Right ventricle myocardium inferior (tissue), 1 donor: ENCODE measurements around the gene TBX2. TPM values are rescaled to one million over a fixed set of nuclear protein-coding genes. Genes with fewer than 3 reads are reported as not detected.
"Not testable (repeated sequence)": the region's sequence is repeated elsewhere in the genome, so short reads cannot be mapped to it uniquely, and the experiment has no call there.

Experiments used
- ATAC-seq: fragments of 200-7000 bp; cut with Tn5 transposase; one replicate; pipeline ENCODE4 v1.9.1; 2020; ENCODE audit warnings: mild to moderate bottlenecking, moderate library complexity
- DNase-seq: peaks from one replicate; pipeline ENCODE4 v3.0.0; 2021; ENCODE audit errors: missing footprints
- intact Hi-C: fragments of 100-400 bp; cut with DNase I; formaldehyde crosslinking; loops from one replicate; pipeline ENCODE4 v1.11.0; 2022
- long read RNA-seq: library from polyadenylated mRNA; unstranded; transcript quantifications from one replicate; pipeline ENCODE4 v2.0.0, GENCODE V29; 2021
- total RNA-seq: library from RNA; stranded (reverse); fragmentation: NEBNext Ultra II Directional; extraction: Animal tissue kit (Norgen Biotek cat#: 25700); gene quantifications from one replicate; pipeline ENCODE4 v1.2.1, GENCODE V29; 2021
- donor health status: DM: no; HTN: yes; CAD: no; lungs with severe emphysema.

TBX2 gene
- total RNA-seq = 12.1 TPM
- long read RNA-seq, transcript TBX2-201 (7 exons, 3,339 nt) = major isoform, 7 of 13 reads
- long read RNA-seq, partial matches to known transcripts = 5 of 13 reads
- long read RNA-seq, other reads (novel, unspliced or antisense) = 1 of 13 reads

DNA sequence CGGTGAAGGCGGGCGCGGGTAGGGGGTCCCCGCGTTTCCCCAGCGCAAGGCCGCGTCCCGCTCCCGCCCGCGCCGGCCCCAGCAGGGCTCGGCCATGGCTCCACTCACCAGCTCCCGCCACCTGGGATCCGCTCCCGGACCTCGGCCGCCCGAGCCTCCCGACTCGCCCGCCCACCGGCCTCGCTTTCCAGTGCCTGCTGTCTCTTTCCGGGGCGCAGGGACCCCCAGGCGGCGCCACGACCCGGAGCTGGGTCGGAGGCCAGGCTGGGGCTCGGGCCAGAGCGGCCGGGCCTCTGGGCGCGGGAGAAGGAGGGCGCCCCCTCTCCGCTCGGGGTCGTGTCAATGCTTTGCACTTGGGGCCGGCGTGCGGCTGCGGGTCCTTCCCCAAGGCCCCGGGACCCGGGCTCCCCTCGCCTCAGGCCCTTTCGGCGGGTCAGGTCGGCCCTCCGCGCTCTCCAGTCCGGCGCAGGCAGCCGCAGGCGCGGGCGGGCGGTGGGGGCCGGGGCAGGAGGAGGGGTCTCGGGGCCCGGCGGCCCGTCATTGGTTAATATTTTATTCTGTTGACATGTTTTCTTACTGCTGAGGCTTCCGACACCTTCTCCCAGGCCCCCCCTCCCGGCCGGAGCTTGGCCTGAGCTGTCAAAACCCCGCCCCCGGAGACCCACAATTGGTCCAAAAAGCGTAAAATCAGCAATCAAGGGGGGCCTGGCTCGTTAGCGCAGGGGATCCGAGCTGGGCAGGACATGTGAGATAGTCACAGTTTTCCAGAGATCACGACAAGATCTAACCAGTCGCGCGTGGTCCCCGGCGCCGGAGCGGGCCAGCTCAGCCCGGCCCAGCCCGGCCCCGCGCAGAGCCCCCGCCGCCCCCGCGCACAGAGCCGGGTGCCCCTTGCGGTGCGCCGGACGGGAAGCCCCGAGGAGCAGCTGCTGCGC, at the start of gene TBX2:
TSS of gene TBX2 (plus strand) at position 713 of the 935 bp plus-strand sequence. CDS start 334 bp downstream, outside the sequence.
- intact Hi-C loops = loop anchor here (10.0 kb wide), 1 partner anchor 145 kb away; no protein-coding TSS in a partner anchor
- ATAC-seq = peak; percentile 79
- peak; percentile 92 for DNase-seq

DNA sequence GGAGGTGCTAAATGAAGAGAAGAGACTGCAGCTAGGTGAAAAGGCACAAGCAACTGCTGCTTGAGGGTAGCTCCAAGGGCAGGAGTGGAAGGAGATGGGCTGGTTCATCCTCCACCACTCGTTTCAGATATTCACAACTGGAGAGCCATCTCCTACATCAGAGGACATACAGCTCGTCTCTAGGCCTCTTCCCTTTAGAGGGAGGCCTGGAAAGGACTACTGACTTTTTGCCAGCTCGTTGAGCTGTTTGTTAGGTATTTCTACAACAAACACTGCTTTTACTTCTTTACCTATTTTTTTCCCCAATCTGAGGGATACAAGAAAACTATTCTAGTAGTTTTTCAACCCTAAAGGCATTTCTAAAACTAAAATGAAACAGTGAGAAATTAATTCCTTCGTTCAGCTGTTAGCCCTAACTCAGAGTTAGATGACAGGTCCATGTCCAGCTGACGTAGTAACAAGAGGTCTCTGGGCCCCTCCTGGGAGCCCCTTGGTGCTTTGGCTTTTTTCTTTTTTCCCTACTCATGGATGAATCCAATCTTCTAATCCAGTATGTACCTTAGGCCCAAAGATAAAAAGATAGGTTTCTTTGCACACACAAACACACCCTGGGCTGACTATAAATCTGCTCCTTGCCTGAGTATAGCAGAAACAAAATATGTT, 47.8 kb upstream of the TBX2 start:
- ATAC-seq (no peak), DNase-seq (no peak)
- intact Hi-C loops = no loop called here

DNA sequence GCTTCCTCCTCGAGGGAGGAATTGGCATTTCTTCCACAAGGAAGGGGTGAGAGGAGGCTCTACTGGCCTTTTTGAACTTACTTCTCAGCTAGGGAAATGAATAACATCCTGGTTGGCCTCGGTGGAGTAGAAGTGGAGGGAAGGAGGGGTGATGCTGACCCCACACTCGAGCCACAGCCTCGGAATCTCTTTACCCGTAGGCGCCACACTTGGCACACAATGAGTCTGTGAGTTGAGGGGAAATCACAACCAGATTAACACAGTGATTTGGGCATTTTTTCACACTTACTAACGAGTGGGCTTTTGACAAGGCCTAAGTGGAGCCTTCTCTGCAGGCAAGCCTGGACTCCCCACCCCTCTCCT, 47.3 kb upstream of the TBX2 start:
- intact Hi-C loops = no loop called here
- ATAC-seq = no peak
- DNase-seq = no peak

DNA sequence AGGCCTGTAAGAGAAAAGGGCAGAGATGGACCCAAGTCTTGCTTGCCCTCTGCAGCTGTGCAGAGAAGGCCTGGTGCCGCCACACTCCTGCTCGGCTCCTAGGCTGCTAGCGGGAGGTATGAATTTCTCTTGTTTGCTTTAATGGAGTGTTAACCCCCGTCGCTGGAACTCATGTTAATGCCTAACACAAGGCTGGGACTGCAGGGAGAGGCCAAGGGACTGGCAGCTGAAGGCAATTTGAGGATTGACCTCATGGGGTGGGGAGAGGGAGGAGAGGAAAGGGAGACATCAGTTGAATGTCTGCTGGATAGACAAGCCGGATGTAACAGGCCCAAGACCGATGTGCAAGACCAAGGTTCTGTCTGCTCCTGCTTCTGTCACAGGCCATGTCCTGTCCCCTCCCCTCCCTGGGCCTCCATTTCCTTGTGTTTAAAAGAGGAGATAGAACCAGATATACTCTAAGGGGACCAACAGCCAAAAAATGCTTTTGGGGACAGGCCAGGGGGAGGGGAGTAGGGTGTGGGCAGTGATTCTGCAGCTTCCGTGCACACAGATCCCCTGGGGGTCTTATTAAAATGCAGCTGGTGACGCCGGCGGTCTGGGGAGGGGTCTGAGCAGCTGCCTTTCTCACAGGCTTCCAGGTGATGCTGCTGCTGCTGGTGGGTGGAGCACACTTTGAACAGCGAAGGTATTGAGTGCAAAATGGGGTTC, 46.7 kb upstream of the TBX2 start:
- no peak for ATAC-seq
- intact Hi-C loops = no loop called here
- no peak for DNase-seq

DNA sequence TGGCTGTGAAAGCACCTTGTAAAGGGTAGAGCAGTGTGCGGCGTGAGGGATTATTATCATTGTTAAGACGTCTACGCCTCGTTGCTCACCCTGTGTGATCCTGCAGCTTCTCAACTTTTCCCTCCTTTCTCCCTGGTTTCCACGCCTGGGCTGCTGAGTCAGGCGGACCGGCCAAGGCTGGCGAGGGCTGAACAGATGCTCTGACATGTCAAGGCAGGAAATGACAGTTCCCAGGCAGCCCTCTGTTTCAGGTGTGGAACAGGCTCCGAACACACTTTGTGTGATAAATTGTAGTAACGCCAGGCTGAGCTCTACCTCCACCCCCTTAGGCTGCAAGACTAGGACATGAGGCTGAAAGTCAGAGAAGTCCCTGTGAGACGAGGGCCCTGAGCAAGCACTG, 46.0 kb upstream of the TBX2 start:
- intact Hi-C loops = no loop called here
- ATAC-seq = no peak
- DNase-seq = no peak

DNA sequence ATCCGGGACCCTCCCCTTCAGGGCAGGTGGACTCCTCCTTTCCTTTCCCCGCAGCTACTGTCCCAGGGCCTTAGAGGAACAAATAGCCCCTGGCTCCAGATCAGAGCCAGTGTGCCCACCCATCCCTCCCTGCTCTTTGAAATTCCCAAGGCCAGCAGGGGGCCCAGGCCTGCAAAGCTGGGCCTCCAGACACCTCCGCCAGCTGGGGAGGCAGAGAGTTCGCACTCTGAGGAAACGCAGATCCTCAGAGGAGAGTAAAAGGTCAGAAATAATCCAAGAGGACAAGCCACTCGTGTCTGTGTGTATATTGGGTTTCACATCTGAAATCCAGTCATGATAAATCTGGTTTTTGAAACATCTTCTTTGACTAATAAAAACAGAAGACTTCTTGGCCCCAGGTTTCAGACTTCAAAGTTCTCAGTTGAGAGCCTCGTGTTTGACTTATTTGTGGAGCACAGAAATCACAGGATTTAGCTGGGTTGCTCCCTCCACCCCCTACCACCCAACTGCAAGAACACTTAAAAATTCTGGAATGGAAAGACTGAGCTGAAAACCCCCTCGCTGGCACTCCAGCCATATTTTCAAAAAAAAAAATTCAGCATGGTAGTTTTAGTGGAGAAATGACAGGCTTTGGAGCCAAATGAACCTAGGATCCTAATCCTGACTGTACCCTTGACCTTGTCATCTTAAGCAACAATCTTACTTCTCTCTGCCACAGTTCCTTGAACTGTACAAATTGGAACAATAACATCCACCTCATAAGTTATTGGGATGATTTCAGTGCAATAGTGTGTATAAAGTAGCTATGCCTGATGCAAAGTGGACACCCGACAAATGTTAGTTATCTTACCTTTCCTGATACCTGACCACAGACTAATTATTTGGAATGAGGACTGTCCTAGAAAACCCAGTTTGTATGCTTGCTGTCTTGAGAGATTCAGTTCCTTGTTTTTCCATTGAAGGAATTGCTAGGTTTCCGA, 44.5 kb upstream of the TBX2 start:
- ATAC-seq (no peak), DNase-seq (no peak)
- intact Hi-C loops = no loop called here

DNA sequence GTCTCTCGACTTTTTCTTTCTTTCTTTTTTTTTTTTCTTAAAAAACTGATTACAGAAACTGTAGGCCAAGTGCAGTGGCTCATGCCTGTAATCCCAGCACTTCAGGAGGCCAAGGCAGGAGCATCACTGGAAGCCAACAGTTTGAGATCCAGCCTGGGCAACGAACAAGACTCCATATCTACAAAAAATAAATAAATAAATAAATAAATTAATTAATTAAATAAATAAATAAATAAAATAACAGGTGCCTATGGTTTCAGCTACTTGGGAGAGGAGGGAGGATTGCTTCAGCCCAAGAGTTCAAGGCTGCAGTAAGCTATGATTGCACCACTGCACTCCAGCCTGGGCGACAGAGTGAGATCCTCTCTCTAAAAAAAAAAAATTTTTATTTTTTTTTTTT, 42.6 kb upstream of the TBX2 start:
- ATAC-seq, intact Hi-C loops, DNase-seq: not testable (repeated sequence)

DNA sequence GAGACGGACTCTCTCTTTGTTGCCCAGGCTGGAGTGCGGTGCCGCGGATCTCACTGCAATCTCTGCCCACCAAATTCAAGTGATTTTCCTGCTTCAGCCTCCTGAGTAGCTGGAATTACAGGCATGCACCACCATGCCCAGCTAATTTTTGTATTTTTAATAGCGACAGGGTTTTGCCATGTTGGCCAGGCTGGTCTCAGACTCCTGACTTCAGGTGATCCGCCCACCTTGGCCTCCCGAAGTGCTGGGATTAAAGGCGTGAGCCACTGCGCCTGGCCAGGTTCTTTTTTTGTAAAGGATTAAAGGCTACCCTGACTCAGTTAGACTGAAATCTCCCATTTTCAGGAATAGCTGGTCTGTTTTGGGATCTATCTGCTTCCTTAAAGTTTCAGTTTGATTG, 40.1 kb upstream of the TBX2 start:
- ATAC-seq, intact Hi-C loops: not testable (repeated sequence)

DNA sequence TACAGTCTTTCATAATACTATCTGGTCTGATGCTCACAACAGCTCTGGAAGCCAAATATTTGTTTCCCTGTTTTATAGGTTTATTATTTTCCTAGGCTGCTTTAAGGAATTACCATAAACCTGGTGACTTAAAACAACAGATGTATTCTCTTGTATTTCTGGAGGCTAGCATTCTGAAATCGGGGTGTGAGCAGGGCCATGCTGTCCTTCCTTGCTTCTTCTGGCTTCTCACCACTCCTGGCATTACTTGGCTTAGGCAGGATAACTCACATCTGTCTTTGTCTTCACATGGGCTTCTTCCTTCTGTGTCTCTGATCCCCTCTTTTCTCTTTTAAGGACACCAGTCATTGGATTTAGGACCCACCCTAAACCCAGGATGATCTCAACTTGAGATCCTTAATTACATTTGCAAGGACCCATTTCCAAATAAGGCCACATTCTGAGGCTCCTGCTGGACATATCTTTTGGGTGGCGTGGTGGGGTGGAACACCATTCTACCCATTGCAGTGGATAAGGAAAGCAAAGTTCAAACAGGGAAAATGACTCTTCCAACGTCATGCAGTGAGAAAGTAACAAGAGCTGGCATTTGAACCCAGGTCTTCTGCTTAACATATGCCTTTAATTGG, 39.2 kb upstream of the TBX2 start:
- ATAC-seq = no peak
- no peak for DNase-seq
- intact Hi-C loops = no loop called here

More for the DNA sequence above, 40.1 kb upstream of the TBX2 start:
- not testable (repeated sequence) for DNase-seq

DNA sequence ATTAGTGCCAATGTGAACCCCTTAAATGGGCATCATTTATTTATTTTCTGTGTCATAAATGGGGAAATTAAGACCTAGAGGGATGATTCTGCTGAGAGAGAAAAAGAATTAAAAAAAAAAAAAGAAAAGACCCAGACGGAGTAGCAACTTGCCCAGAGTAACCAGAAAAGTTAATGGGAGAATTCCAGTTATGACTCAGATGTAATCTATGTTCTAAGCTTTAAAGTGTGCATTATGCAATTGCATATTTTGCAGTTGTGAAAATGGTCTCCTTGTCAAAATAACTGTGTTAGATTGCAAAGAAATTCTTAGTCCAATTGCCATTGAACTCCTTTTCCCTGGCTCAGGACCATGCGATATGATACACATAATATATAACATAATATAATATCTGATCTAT, 38.6 kb upstream of the TBX2 start:
- intact Hi-C loops = no loop called here
- ATAC-seq (no peak), DNase-seq (no peak)

DNA sequence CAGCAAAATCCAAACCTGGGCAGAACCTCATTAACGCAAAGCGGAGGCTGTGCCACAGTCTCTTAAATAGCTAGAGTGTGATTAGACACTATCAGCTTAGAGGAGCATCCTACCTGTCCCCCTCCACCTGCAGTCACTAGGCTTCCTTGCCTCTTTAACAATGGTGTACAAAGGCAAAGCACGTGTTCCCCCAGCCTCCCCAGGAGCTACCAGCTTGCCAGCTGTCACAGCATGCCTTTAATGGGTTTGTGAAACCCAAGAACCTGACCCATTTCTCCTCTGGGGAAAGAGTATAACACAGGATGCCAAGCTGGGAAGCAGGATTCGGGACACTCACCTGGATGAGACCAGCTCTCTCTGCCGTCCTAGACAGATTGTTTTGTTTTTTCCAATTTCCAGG, 37.2 kb upstream of the TBX2 start:
- intact Hi-C loops = no loop called here
- no peak for ATAC-seq
- DNase-seq = no peak

DNA sequence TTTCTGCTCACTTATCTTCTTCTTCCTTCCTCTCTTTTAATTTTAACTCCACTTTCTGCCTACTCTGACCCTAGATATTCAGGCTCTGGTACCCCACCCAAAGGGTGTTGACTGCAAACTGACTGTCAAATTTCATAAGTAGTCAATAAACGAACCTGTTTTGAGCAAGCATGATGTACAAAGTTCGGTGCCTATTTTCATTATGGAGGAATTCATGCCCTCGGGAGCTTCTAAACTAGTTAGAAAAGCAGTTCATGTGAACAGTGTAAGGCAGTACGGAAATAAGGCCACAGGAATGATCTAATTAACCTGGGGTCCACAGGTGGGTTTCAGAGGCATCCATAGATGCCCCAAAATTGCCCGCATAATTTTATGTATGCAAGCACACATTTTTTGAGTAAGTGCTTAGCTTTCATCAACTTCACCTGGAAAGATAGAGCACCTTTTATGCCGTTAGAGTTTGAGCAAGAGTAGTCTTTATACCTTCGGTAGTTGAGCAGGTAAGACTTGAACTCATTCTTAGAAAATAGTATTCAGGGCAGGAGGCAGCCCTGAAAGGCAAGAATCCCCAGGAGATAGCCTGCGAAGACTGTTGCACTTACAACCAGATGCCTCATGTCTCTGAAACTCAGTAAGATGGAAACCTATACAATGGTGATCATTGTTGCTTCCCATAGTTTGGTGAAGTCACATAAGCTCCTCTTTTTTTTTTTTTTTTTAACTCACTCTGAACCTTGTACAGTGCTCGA, 36.6 kb upstream of the TBX2 start:
- DNase-seq (no peak), ATAC-seq (no peak)
- intact Hi-C loops = no loop called here

DNA sequence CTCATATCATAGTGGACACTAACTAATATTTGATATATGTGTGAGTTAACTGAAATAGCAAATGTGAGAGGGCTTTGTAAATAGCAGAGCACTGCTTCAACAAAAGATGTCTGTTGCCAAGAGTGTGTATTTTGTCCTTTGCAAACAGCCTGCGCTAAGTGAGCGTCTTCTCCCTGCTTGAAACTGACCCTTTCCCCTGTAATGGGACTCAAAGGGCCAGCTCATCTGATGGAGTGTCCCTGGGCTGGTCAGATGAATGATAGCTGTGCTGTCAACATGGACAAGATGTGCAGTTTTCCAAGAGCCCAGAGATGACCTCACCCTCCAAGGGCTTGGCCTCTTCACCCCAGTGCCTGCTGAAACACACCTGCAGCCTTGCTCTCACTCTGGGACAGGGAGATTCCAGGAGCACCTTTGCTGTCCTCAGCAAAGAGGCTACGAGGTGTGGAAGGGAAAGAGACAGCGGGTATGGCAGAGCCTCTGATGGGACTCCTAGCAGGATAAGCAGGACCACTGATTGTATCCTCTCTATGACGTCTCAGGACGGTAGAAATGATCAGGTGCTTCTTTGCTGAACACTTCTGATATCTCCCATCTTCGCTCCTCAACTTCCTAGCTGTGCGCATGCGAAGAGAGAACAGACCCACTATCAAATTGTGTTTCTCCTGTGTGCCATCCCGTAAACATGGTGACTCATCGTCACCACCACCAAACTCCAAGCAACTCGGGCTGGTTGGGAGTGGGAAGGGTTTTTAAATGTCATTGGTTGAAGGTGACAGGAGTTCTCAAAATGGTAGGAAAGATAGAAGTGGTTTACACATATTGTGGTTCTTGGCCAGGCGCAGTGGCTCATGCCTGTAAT, 35.8 kb upstream of the TBX2 start:
- ATAC-seq = no peak
- no peak for DNase-seq
- intact Hi-C loops = no loop called here

DNA sequence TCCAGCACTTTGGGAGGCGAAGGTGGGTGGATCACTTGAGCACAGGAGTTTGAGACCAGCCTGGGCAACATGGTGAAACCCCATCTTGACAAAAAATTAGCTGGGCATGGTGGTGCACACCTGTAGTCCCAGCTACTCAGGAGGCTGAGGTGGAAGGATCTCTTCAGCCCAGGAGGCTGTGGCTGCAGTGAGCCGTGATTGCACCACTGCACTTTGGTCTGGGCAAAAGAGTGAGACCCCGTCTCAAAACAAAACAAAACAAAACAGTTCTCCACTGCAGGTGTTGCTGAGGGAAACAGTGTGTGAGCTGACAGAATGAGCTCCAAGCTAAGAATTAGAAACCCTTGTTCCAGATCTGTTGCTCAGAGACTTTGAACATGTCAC, 35.2 kb upstream of the TBX2 start:
- intact Hi-C loops = no loop called here
- no peak for ATAC-seq
- DNase-seq = no peak

DNA sequence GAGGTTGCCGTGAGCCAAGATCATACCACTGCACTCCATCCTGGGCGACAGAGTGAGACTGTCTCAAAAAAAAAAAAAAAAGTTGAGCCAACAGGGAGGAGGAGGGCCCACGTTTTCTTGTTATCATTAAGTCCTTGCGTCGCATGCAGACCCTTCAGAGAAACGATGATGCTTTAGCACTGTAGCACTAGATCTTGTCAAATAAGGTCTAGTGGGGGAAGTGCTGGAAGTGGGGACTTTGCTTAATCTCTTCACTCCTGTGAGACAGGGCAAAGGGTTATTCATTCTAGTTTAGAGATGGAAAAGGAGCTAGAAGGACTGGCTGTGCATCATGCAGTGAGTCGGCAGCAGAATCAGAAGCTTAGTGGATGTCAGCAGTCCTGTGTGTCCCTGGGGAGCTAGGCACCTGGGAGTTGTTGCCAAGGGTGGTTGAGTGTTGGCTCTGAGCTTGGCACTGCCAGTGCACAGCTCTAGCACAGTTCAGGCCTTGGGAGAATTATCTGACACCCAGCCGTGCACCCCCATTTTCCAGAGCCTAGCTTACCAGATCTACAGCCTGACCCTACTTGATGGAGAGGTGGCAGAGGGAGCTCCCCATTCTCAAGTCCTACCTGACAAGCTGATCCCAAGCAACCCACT, 33.4 kb upstream of the TBX2 start:
- intact Hi-C loops = no loop called here
- peak; percentile 70 for ATAC-seq
- DNase-seq = no peak
